Measurements from ENCODE around the gene MRAP.
A peak's percentile ranks its signal among the peaks of the same experiment; 100 is the strongest.
"Not testable (repeated sequence)": the region's sequence is repeated elsewhere in the genome, so short reads cannot be mapped to it uniquely, and the experiment has no call there.

The MRAP gene

DNA sequence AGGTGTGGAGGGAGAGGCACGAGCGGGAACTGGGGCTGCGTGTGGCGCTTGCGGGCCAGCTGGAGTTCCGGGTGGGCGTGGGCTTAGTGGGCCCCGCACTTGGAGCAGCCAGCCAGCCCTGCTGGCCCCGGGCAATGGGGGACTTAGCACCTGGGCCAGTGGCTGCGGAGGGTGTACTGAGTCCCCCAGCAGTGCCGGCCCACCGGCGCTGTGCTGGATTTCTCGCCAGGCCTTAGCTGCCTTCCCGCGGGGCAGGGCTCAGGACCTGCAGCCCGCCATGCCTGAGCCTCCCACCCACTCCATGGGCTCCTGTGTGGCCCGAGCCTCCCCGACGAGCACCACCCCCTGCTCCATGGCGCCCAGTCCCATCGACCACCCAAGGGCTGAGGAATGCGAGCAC is 33.3 kb upstream of the MRAP start:
- H3K4me3 ChIP-seq (ENCODE audit: low read depth in 1 of 2, low read length in 2 of 2); H3K9me3 ChIP-seq (ENCODE audit: control insufficient read depth in 1 of 2, low read length in 2 of 2); H3K27me3 ChIP-seq (ENCODE audit: control insufficient read depth in 1 of 2, insufficient read depth in 2 of 2, low read length in 2 of 2); H3K9ac ChIP-seq (ENCODE audit: low read depth in 1 of 2, low read length in 2 of 2); H3K4me1 ChIP-seq (ENCODE audit: control insufficient read depth in 1 of 2, insufficient read depth in 2 of 2, low read length in 2 of 2); H3K27ac ChIP-seq (ENCODE audit: low read depth, low read length): not testable (repeated sequence)
- peaks cover 3 to 16% of the 10 kb centered on the region in 2 donors for H3K36me3 ChIP-seq (ENCODE audit: control insufficient read depth in 1 of 2, insufficient read depth in 2 of 2, low read length in 2 of 2)

DNA sequence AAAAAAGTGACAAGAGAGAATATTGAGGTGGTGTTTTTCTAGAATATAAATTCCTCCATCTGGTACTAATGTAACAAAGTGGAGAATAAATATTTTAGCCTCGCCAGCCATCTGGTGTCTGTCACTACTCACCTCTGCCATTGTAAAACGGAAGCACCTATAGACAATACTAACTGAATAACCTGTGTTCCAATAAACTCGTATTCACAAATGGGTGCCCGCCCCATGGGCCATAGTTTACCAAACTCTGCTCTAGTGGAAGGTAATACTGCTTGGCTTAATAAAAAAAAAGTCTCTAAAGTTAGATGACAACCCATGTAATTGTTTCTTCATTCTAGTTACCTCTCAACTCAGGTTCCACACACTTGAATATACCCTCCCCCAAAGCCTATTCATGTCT is 27.9 kb upstream of the MRAP start:
- peaks cover 3 to 32% of the 10 kb centered on the region in 2 donors for H3K36me3 ChIP-seq (ENCODE audit: control insufficient read depth in 1 of 2, insufficient read depth in 2 of 2, low read length in 2 of 2)
- no peaks in the 10 kb centered on the region for H3K9me3 ChIP-seq (ENCODE audit: control insufficient read depth in 1 of 2, low read length in 2 of 2)

DNA sequence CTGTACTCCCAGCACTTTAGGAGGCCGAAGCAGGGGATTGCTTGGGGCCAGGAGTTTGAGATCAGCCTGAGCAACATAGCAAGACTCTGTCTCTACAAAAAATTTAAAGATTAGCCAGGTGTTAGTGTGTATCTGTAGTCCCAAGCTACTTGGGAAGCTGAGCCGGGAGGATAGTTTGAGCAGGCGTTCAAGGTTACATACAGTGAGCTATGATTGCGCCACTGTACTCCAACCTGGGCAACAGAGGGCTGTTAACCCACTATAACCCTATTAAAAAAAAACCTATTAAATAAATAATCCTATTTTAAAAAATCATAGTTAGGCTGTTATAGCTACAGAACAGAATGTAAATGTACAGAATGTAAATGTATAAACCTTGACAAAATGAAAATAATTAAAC is 22.0 kb upstream of the MRAP start:
- no peak overlapping the region for H3K27ac ChIP-seq (ENCODE audit: low read depth, low read length)
- no peak overlapping the region for H3K4me3 ChIP-seq (ENCODE audit: low read depth in 1 of 2, low read length in 2 of 2)
- H3K27me3 ChIP-seq (ENCODE audit: control insufficient read depth in 1 of 2, insufficient read depth in 2 of 2, low read length in 2 of 2): no peaks in the 10 kb centered on the region
- H3K9ac ChIP-seq (ENCODE audit: low read depth in 1 of 2, low read length in 2 of 2): no peak overlapping the region
- peaks cover 13 to 17% of the 10 kb centered on the region in 2 donors for H3K4me1 ChIP-seq (ENCODE audit: control insufficient read depth in 1 of 2, insufficient read depth in 2 of 2, low read length in 2 of 2)
- H3K36me3 ChIP-seq (ENCODE audit: control insufficient read depth in 1 of 2, insufficient read depth in 2 of 2, low read length in 2 of 2): peaks cover 0 to 11% of the 10 kb centered on the region in 2 donors
- no peaks in the 10 kb centered on the region for H3K9me3 ChIP-seq (ENCODE audit: control insufficient read depth in 1 of 2, low read length in 2 of 2)

More for the DNA sequence above, 27.9 kb upstream of the MRAP start:
- Histone ChIP-seq H3K4me3 (ENCODE audit: low read depth in 1 of 2, low read length in 2 of 2) (no peak overlapping the region), H3K27ac (ENCODE audit: low read depth, low read length) (no peak overlapping the region), H3K27me3 (ENCODE audit: control insufficient read depth in 1 of 2, insufficient read depth in 2 of 2, low read length in 2 of 2) (no peaks in the 10 kb centered on the region), H3K9ac (ENCODE audit: low read depth in 1 of 2, low read length in 2 of 2) (no peak overlapping the region), H3K4me1 (ENCODE audit: control insufficient read depth in 1 of 2, insufficient read depth in 2 of 2, low read length in 2 of 2) (no peaks in the 10 kb centered on the region)

DNA sequence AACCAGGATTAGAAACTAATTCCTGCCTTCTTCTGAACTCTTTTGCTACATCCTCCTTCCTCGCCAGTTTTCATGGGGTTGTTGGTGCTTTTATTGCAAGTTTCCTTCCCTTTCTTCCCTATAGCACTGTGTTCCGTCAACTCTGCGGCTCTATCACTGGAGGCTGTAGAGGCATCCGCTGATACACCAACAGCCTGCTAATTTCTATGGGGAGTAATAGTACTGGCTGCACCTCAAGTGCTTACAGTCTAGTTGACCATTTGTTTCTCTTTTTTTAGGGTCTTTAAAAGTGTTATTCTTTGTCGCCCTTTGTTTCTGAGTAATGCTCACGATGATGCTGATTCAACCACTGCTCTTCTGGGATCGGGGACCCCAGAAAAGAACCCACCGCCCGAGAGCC is 20.6 kb upstream of the MRAP start:
- Histone ChIP-seq H3K4me3 (ENCODE audit: low read depth in 1 of 2, low read length in 2 of 2) (peak overlapping the region; percentile 78 to 100), H3K9me3 (ENCODE audit: control insufficient read depth in 1 of 2, low read length in 2 of 2) (no peaks in the 10 kb centered on the region), H3K27ac (ENCODE audit: low read depth, low read length) (no peak overlapping the region), H3K36me3 (ENCODE audit: control insufficient read depth in 1 of 2, insufficient read depth in 2 of 2, low read length in 2 of 2) (peaks cover 0 to 9% of the 10 kb centered on the region in 2 donors), H3K9ac (ENCODE audit: low read depth in 1 of 2, low read length in 2 of 2) (peak overlapping the region; percentile 44 to 80), H3K4me1 (ENCODE audit: control insufficient read depth in 1 of 2, insufficient read depth in 2 of 2, low read length in 2 of 2) (peaks cover 13 to 17% of the 10 kb centered on the region in 2 donors), H3K27me3 (ENCODE audit: control insufficient read depth in 1 of 2, insufficient read depth in 2 of 2, low read length in 2 of 2) (no peaks in the 10 kb centered on the region)

DNA sequence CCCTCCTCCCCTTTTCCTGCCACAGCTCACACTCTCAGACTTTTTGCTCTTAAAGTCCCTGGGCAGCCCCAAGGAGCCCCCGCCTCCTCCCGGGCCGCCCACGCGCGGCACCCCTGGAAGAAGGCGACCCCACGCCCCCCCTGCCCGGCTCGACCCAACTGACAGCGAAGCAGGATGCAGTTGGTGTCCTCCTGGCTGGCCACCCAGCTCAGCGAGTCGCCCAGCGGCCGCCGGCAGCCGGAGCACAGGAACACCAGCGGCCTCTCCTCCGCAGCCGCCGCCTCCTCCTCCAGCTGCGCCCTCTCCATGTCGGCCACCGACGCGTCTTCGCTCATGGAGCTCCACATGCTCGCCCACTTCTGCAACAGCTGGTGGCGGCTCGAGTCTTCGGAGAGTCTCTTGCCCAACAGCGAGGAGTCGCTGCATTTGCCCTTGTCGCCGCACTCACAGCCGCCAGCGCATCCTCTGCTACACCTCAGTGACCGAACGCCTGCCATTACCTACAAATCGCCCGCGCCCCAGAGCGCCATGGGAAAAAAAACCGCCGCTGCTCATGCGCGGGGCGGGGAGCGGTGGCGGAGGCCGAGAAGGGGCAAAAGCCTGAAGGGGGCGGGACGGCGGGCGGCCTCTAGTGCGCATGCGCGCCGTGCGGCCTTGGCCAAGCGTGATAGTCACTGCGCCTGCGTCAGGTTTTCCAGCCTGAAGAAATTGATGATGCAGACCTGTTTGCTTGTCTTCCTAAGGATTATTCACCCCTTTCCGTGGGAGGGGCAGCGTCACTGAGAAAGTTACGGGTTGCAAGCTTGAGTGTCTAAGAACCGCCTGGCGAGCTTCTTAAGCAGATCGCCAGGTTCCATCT is 19.9 kb upstream of the MRAP start, which contains the start of gene MIS18A:
Gene MIS18A (minus strand): TSS at position 532 of the 859 bp plus-strand sequence. CDS start 35 bp downstream, at position 497.
- Histone ChIP-seq H3K27ac (ENCODE audit: low read depth, low read length) (no peak within 1 kb of the TSS), H3K4me1 (ENCODE audit: control insufficient read depth in 1 of 2, insufficient read depth in 2 of 2, low read length in 2 of 2) (peaks cover 13 to 17% of the 10 kb centered on the region in 2 donors), H3K9me3 (ENCODE audit: control insufficient read depth in 1 of 2, low read length in 2 of 2) (no peaks in the 10 kb centered on the region), H3K36me3 (ENCODE audit: control insufficient read depth in 1 of 2, insufficient read depth in 2 of 2, low read length in 2 of 2) (peaks cover 0 to 3% of the 10 kb centered on the region in 2 donors), H3K9ac (ENCODE audit: low read depth in 1 of 2, low read length in 2 of 2) (peak within 1 kb of the TSS; percentile 44 to 80), H3K27me3 (ENCODE audit: control insufficient read depth in 1 of 2, insufficient read depth in 2 of 2, low read length in 2 of 2) (no peaks in the 10 kb centered on the region), H3K4me3 (ENCODE audit: low read depth in 1 of 2, low read length in 2 of 2) (peak within 1 kb of the TSS; percentile 78 to 100)

DNA sequence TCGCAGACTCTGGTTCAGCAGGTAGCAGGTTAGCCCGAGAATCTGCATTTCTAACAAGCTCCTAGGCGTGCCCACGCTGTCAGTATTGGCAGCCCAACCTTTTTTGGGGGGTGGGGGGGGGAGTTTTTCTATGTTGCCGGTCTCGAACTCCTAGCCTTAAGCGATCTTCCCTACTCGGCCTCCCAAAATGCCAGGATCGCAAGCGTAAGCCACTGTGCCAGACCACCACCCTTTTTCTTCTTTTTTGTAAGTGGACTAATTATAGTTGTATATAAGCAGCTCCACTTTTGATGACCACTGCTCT is 19.3 kb upstream of the MRAP start:
- H3K4me1 ChIP-seq (ENCODE audit: control insufficient read depth in 1 of 2, insufficient read depth in 2 of 2, low read length in 2 of 2): peaks cover 13 to 17% of the 10 kb centered on the region in 2 donors
- H3K4me3 ChIP-seq (ENCODE audit: low read depth in 1 of 2, low read length in 2 of 2): peak overlapping the region; percentile 78 to 100
- H3K27me3 ChIP-seq (ENCODE audit: control insufficient read depth in 1 of 2, insufficient read depth in 2 of 2, low read length in 2 of 2): no peaks in the 10 kb centered on the region
- H3K9me3 ChIP-seq (ENCODE audit: control insufficient read depth in 1 of 2, low read length in 2 of 2): no peaks in the 10 kb centered on the region
- H3K9ac ChIP-seq (ENCODE audit: low read depth in 1 of 2, low read length in 2 of 2): peak overlapping the region; percentile 7 to 44
- no peak overlapping the region for H3K27ac ChIP-seq (ENCODE audit: low read depth, low read length)
- H3K36me3 ChIP-seq (ENCODE audit: control insufficient read depth in 1 of 2, insufficient read depth in 2 of 2, low read length in 2 of 2): no peaks in the 10 kb centered on the region

DNA sequence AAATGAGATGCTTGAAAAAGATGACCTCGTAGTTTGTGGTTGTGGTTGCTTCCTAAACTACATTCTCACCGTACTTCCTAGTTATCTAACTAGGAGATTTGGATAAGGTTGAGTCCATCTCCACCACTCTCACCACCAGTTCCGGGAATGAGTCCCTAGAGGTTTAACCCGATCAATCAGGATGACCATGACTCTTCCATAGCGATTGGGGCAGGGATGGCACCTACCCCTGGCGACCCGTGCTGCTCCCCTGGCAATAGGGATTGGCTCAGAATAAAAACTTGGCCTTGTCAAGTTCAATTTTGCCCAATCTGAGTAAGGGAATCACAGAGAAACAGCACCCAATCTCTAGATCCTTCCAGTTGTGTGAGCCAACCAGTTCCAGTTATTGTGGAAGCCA is 17.1 kb upstream of the MRAP start:
- Histone ChIP-seq H3K27me3 (ENCODE audit: control insufficient read depth in 1 of 2, insufficient read depth in 2 of 2, low read length in 2 of 2) (no peaks in the 10 kb centered on the region), H3K9ac (ENCODE audit: low read depth in 1 of 2, low read length in 2 of 2) (no peak overlapping the region), H3K27ac (ENCODE audit: low read depth, low read length) (no peak overlapping the region), H3K4me3 (ENCODE audit: low read depth in 1 of 2, low read length in 2 of 2) (no peak overlapping the region), H3K9me3 (ENCODE audit: control insufficient read depth in 1 of 2, low read length in 2 of 2) (no peaks in the 10 kb centered on the region), H3K4me1 (ENCODE audit: control insufficient read depth in 1 of 2, insufficient read depth in 2 of 2, low read length in 2 of 2) (peaks cover 13 to 17% of the 10 kb centered on the region in 2 donors), H3K36me3 (ENCODE audit: control insufficient read depth in 1 of 2, insufficient read depth in 2 of 2, low read length in 2 of 2) (no peaks in the 10 kb centered on the region)

DNA sequence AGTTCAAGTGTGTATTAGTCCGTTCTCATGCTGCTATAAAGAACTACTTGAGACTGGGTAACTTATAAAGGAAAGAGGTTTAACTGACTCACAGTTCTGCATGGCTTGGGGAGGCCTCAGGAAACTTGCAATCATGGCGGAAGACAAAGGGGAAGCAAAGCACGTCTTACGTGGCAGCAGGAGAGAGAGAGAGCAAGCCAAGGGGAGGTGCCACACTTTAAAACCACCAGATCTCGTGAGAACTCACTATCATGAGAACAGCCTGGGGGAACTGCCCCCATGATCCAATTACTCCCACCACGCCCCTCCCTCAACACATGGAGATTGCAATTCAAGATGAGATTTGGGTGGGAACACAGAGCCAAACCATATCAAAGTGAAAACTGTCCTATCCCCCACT is 15.7 kb upstream of the MRAP start:
- Histone ChIP-seq H3K4me3 (ENCODE audit: low read depth in 1 of 2, low read length in 2 of 2) (no peak overlapping the region), H3K9ac (ENCODE audit: low read depth in 1 of 2, low read length in 2 of 2) (no peak overlapping the region), H3K27me3 (ENCODE audit: control insufficient read depth in 1 of 2, insufficient read depth in 2 of 2, low read length in 2 of 2) (no peaks in the 10 kb centered on the region), H3K36me3 (ENCODE audit: control insufficient read depth in 1 of 2, insufficient read depth in 2 of 2, low read length in 2 of 2) (no peaks in the 10 kb centered on the region), H3K4me1 (ENCODE audit: control insufficient read depth in 1 of 2, insufficient read depth in 2 of 2, low read length in 2 of 2) (peaks cover 10 to 14% of the 10 kb centered on the region in 2 donors), H3K27ac (ENCODE audit: low read depth, low read length) (no peak overlapping the region), H3K9me3 (ENCODE audit: control insufficient read depth in 1 of 2, low read length in 2 of 2) (no peaks in the 10 kb centered on the region)

DNA sequence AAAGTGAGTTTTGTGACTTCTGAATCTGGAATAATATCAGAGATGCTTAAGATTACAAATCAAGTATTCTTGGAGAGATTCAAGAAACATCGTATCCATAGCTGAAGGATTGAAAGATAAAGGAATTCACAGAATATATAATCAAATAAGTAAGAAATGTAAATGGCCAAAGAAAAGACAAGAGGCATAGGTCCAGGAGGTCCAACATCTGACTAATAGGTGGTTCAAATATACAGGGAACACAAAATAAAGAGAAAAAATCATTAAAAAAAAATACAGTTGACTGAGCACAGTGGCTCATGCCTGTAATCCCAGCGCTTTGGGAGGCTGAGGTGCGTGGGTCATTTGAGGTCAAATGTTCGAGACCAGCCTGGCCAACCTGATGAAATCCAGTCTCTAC is 13.2 kb upstream of the MRAP start:
- no peaks in the 10 kb centered on the region for H3K9me3 ChIP-seq (ENCODE audit: control insufficient read depth in 1 of 2, low read length in 2 of 2)
- H3K36me3 ChIP-seq (ENCODE audit: control insufficient read depth in 1 of 2, insufficient read depth in 2 of 2, low read length in 2 of 2): no peaks in the 10 kb centered on the region
- no peak overlapping the region for H3K9ac ChIP-seq (ENCODE audit: low read depth in 1 of 2, low read length in 2 of 2)
- H3K27ac ChIP-seq (ENCODE audit: low read depth, low read length): no peak overlapping the region
- no peaks in the 10 kb centered on the region for H3K4me1 ChIP-seq (ENCODE audit: control insufficient read depth in 1 of 2, insufficient read depth in 2 of 2, low read length in 2 of 2)
- no peaks in the 10 kb centered on the region for H3K27me3 ChIP-seq (ENCODE audit: control insufficient read depth in 1 of 2, insufficient read depth in 2 of 2, low read length in 2 of 2)
- no peak overlapping the region for H3K4me3 ChIP-seq (ENCODE audit: low read depth in 1 of 2, low read length in 2 of 2)

DNA sequence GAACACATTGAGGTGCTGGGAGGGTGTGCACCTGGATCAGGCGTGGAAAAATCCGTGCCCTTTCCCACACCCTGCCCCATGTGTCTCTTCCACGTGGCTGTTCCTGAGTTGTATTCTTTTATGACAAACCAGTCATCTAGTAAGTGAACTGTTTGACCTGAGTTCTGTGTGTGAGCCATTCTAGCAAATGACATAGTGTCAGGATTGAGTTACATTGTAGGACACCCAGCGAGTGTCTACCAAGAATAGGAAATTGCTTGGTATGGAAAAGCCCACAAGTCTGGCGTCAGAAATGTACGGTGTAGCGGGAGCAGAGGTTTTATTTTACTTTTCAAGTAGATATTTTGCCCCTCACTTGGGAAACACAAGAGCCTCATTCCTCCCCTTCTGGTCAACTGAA is 1.2 kb upstream of the MRAP start:
- Histone ChIP-seq H3K27ac (ENCODE audit: low read depth, low read length) (no peak overlapping the region), H3K9me3 (ENCODE audit: control insufficient read depth in 1 of 2, low read length in 2 of 2) (peaks cover 0 to 3% of the 10 kb centered on the region in 2 donors), H3K36me3 (ENCODE audit: control insufficient read depth in 1 of 2, insufficient read depth in 2 of 2, low read length in 2 of 2) (peaks cover 0 to 6% of the 10 kb centered on the region in 2 donors), H3K4me1 (ENCODE audit: control insufficient read depth in 1 of 2, insufficient read depth in 2 of 2, low read length in 2 of 2) (no peaks in the 10 kb centered on the region), H3K4me3 (ENCODE audit: low read depth in 1 of 2, low read length in 2 of 2) (no peak overlapping the region), H3K27me3 (ENCODE audit: control insufficient read depth in 1 of 2, insufficient read depth in 2 of 2, low read length in 2 of 2) (no peaks in the 10 kb centered on the region), H3K9ac (ENCODE audit: low read depth in 1 of 2, low read length in 2 of 2) (no peak overlapping the region)
